Neural progenitor cell (in vitro differentiated cells): ENCODE data around the gene PLXNA4. TPM values are rescaled to one million over a fixed set of nuclear protein-coding genes. Genes with fewer than 3 reads are reported as not detected.

Experiments used
- DNase-seq: peaks from one replicate; pipeline ENCODE4 v3.0.0-alpha.2; 2016; ENCODE audit warnings: low spot score
- H2AFZ ChIP-seq: fragments of 200-600 bp; sonication (generic); replicated peaks from 2 replicates; pipeline ENCODE4 v1.6.1; 2016; ENCODE audit warnings: antibody characterized with exemption
- H3F3A ChIP-seq: fragments of 200-600 bp; sonication (generic); 2 replicates; pipeline ENCODE4 v1.6.1; 2016; ENCODE audit warnings: antibody characterized with exemption, low read depth
- H3K27ac ChIP-seq: fragments of 200-600 bp; sonication (generic); 2 replicates; pipeline ENCODE4 v1.5.1; 2016; ENCODE audit warnings: mild to moderate bottlenecking
- H3K27me3 ChIP-seq: fragments of 200-600 bp; sonication (generic); 2 replicates; pipeline ENCODE4 v1.6.1; 2016; ENCODE audit warnings: mild to moderate bottlenecking, moderate library complexity
- H3K36me3 ChIP-seq: fragments of 200-600 bp; sonication (generic); 2 replicates; pipeline ENCODE4 v1.5.1; 2016
- H3K4me1 ChIP-seq: fragments of 200-600 bp; sonication (generic); 2 replicates; pipeline ENCODE4 v1.6.1; 2016; ENCODE audit warnings: mixed run types
- H3K4me2 ChIP-seq: fragments of 200-600 bp; sonication (generic); 2 replicates; pipeline ENCODE4 v1.6.1; 2016
- H3K4me3 ChIP-seq: fragments of 200-600 bp; sonication (generic); 2 replicates; pipeline ENCODE4 v1.5.1; 2016
- H3K79me2 ChIP-seq: fragments of 200-600 bp; sonication (generic); 2 replicates; pipeline ENCODE4 v1.6.1; 2016; ENCODE audit warnings: low read depth
- H3K9ac ChIP-seq: fragments of 200-600 bp; sonication (generic); 2 replicates; pipeline ENCODE4 v1.6.1; 2016
- H3K9me3 ChIP-seq: fragments of 200-600 bp; sonication (generic); 2 replicates; pipeline ENCODE4 v1.5.1; 2016; ENCODE audit warnings: low read depth
- H4K20me1 ChIP-seq: fragments of 200-600 bp; sonication (generic); 2 replicates; pipeline ENCODE4 v1.6.1; 2016; ENCODE audit warnings: low read depth
- H3K27ac Mint-ChIP-seq: 3 replicates; pipeline ENCODE4 v1.8.0; 2021; ENCODE audit warnings: mixed read lengths
- H3K27me3 Mint-ChIP-seq: 2 replicates; pipeline ENCODE4 v1.8.0; 2022; ENCODE audit warnings: low read depth, mild to moderate bottlenecking, inconsistent platforms, moderate library complexity, mixed read lengths; ENCODE audit not compliant: insufficient read depth
- H3K36me3 Mint-ChIP-seq: 3 replicates; pipeline ENCODE4 v1.8.0; 2021; ENCODE audit warnings: mixed read lengths
- H3K4me1 Mint-ChIP-seq: 3 replicates; pipeline ENCODE4 v1.8.0; 2021; ENCODE audit warnings: mixed read lengths
- H3K4me3 Mint-ChIP-seq: 3 replicates; pipeline ENCODE4 v1.8.0; 2021; ENCODE audit warnings: mild to moderate bottlenecking, moderate library complexity, mixed read lengths
- H3K9me3 Mint-ChIP-seq: 3 replicates; pipeline ENCODE4 v1.8.0; 2020; ENCODE audit warnings: mixed read lengths
- CTCF ChIP-seq: fragments of 200-600 bp; sonication (generic); IDR thresholded peaks from 2 replicates; pipeline ENCODE4 v1.5.1; 2017; ENCODE audit warnings: antibody characterized with exemption, mild to moderate bottlenecking
- EZH2 ChIP-seq: fragments of 200-600 bp; sonication (generic); IDR thresholded peaks from 2 replicates; pipeline ENCODE4 v1.6.1; 2017; ENCODE audit warnings: antibody characterized with exemption, mild to moderate bottlenecking, moderate library complexity
- EZH2phosphoT487 ChIP-seq: fragments of 200-600 bp; sonication (generic); IDR thresholded peaks from 2 replicates; pipeline ENCODE4 v1.6.1; 2017; ENCODE audit warnings: antibody characterized with exemption
- total RNA-seq: library from RNA; depleted of rRNA; stranded (reverse); fragments of >200 nt; gene quantifications from 2 replicates; pipeline ENCODE4 v1.2.3, GENCODE V29; 2015; ENCODE audit warnings: low replicate concordance

PLXNA4 gene
- total RNA-seq, 1 donor from 2014 or later, result 0.49 TPM

DNA sequence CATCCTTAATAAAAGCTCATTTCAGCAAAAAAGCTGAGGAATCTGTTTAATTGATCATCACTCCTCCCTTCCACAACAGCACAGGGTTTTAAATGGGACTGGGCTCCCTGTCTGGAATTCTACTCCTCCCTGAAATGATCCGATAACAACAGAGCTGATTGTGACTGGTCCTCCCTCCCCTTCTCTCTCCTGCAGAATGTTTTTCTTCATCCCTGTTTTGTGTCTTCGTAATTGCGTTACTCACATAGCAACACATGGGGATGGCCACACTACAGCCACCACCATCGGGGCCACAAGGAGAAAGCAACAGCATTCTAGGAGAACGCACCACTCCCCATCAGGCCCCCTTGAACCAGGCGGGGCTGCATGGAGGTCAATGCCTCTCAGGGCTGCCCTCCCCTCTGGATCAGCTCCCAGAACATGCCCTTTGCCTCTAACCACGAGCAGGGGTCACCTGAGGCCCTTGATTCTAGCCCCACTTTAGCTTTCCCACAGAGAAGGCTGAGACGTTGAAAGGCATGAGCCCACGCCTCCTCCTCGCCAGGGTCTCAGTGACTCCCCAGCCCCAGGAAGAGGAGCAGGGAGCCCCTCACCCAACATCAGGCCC is 152.6 kb downstream of the PLXNA4 start:
- no peaks in the 10 kb centered on the region for H3K9me3 ChIP-seq
- TF ChIP-seq EZH2phosphoT487, result no peak
- no peak for TF ChIP-seq EZH2
- no peak for TF ChIP-seq CTCF
- H3K27ac Mint-ChIP-seq, result peak overlapping the region; percentile 5

DNA sequence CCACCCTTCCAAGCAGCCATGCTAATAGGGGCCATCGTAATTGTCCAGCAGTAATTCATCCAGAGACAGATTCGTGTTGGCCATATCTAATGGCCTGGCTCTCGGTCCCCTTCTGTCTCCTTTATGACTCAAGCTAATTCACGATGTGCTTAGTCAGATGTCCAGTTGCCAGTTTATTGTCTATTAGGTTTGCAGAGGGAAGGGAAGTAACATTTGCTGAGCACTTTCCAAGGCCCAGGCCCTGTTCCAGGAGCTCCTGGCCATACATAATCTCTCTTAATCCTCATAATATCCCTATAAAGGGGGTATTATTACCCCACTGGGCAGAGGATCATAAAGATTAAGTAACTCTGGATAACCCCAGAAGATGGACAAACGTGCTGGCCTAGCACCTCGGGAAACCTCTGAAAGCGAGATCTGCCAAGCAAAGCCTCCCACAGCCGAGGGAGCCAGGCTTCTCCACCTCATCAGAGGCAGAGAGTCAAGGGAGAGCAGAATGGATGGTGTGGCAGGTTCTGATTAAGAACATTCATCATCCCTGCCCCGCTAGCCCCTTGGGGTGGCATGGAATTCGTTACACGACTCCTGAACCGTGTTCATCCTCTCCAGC is 153.7 kb downstream of the PLXNA4 start:
- Histone ChIP-seq H3K9ac (no peak overlapping the region), H3K27me3 (no peaks in the 10 kb centered on the region), H3F3A (no peaks in the 10 kb centered on the region), H3K4me2 (no peak overlapping the region), H3K27ac (no peak overlapping the region), H2AFZ (no peak overlapping the region), H4K20me1 (no peaks in the 10 kb centered on the region), H3K9me3 (no peaks in the 10 kb centered on the region), H3K79me2 (no peaks in the 10 kb centered on the region), H3K4me1 (peaks cover 31% of the 10 kb centered on the region), H3K36me3 (no peaks in the 10 kb centered on the region), H3K4me3 (no peak overlapping the region)
- Mint-ChIP-seq H3K27ac (no peak overlapping the region), H3K27me3 (no peaks in the 10 kb centered on the region), H3K4me3 (no peak overlapping the region), H3K4me1 (peaks cover 50% of the 10 kb centered on the region), H3K36me3 (no peaks in the 10 kb centered on the region), H3K9me3 (no peaks in the 10 kb centered on the region)
- DNase-seq, result no peak
- TF ChIP-seq CTCF, result no peak
- TF ChIP-seq EZH2phosphoT487, result no peak
- TF ChIP-seq EZH2, result no peak

More for the DNA sequence above, 152.6 kb downstream of the PLXNA4 start:
- Histone ChIP-seq H3F3A (no peaks in the 10 kb centered on the region), H3K36me3 (no peaks in the 10 kb centered on the region), H2AFZ (no peak overlapping the region), H3K4me1 (peaks cover 26% of the 10 kb centered on the region), H4K20me1 (no peaks in the 10 kb centered on the region), H3K27me3 (no peaks in the 10 kb centered on the region), H3K4me3 (no peak overlapping the region), H3K9ac (no peak overlapping the region), H3K4me2 (no peak overlapping the region), H3K79me2 (no peaks in the 10 kb centered on the region), H3K27ac (no peak overlapping the region)
- Mint-ChIP-seq H3K27me3 (no peaks in the 10 kb centered on the region), H3K36me3 (no peaks in the 10 kb centered on the region), H3K4me3 (peak overlapping the region; percentile 36), H3K4me1 (peaks cover 44% of the 10 kb centered on the region), H3K9me3 (no peaks in the 10 kb centered on the region)
- no peak for DNase-seq

GRCh38 chr7:132420527-132420926 is 155.7 kb downstream of the PLXNA4 start:
- peaks cover 45% of the 10 kb centered on the region for H3K4me1 Mint-ChIP-seq

More at GRCh38 chr7:132420527-132420926, 155.7 kb downstream of the PLXNA4 start:
- Histone ChIP-seq H3K4me1 (peaks cover 26% of the 10 kb centered on the region), H3K36me3 (no peaks in the 10 kb centered on the region), H3K79me2 (no peaks in the 10 kb centered on the region), H3K9ac (no peak overlapping the region), H2AFZ (no peak overlapping the region), H3K9me3 (no peaks in the 10 kb centered on the region), H3K27me3 (no peaks in the 10 kb centered on the region), H4K20me1 (no peaks in the 10 kb centered on the region), H3K4me3 (no peak overlapping the region), H3K4me2 (no peak overlapping the region), H3F3A (no peaks in the 10 kb centered on the region), H3K27ac (no peak overlapping the region)
- H3K4me3 Mint-ChIP-seq, result no peak overlapping the region
- H3K27me3 Mint-ChIP-seq, result no peaks in the 10 kb centered on the region
- H3K27ac Mint-ChIP-seq, result no peak overlapping the region
- TF ChIP-seq EZH2phosphoT487, result no peak
- TF ChIP-seq CTCF, result no peak
- no peak for TF ChIP-seq EZH2
- no peaks in the 10 kb centered on the region for H3K9me3 Mint-ChIP-seq
- H3K36me3 Mint-ChIP-seq, result no peaks in the 10 kb centered on the region
- no peak for DNase-seq
